Mucosa of descending colon (tissue), 3 donors: ENCODE results near the gene BAMBI. TPM values are rescaled to one million over a fixed set of nuclear protein-coding genes. Genes with fewer than 3 reads are reported as not detected.

ENCODE experiments used
- ATAC-seq: fragments of 200-7000 bp; cut with Tn5 transposase; one replicate; pipeline ENCODE4 v1.9.1; 2020; ENCODE audit warnings: mild to moderate bottlenecking, moderate library complexity
- DNase-seq, 3 donors: peaks; one replicate each; pipeline ENCODE4 v3.0.0-alpha.2; 2020
- H3K36me3 ChIP-seq: fragments of 200-600 bp; one replicate; pipeline ENCODE4 v1.8.0; 2021; ENCODE audit warnings: low read depth, mild to moderate bottlenecking
- H3K4me1 ChIP-seq: fragments of 200-600 bp; one replicate; pipeline ENCODE4 v1.8.0; 2021; ENCODE audit warnings: low read depth, mild to moderate bottlenecking
- H3K4me3 ChIP-seq: fragments of 200-600 bp; one replicate; pipeline ENCODE4 v1.8.0; 2021; ENCODE audit warnings: mild to moderate bottlenecking
- H3K9me3 ChIP-seq: fragments of 200-600 bp; one replicate; pipeline ENCODE4 v1.8.0; 2021; ENCODE audit warnings: mild to moderate bottlenecking
- intact Hi-C, 2 donors: fragments of 100-400 bp; cut with DNase I in 1 of 2; cut with micrococcal nuclease in 1 of 2; formaldehyde crosslinking; loops; one replicate each; pipeline versions ENCODE4 v1.11.0 to v1.11.1; 2022; cut with DNase I, micrococcal nuclease
- total RNA-seq, 3 donors: library from RNA; stranded (reverse); fragmentation: NEBNext Ultra II Directional in 2 of 3; extraction: Animal tissue kit (Norgen Biotek cat#: 25700) in 2 of 3; gene quantifications; one replicate each; pipeline versions ENCODE4 v1.2.1 to v1.2.4, GENCODE V29; 2021 to 2023
- TF ChIP-seq, protein P1 (sequence below): fragments of 200-600 bp; IDR thresholded peaks from one replicate; pipeline ENCODE4 v1.8.0; 2022; ENCODE audit warnings: antibody characterized with exemption, mild to moderate bottlenecking
- donor health status: DM: no; HTN: no; CAD: no; lungs with moderate emphysema.
- donor health status: DM: no; HTN: no; CAD: no.
- donor health status: DM: no; HTN: yes; CAD: no.

The BAMBI gene
- total RNA-seq, 3 donors from 2014 or later, result 2.7 to 4.4 (median 4.2) TPM

- H3K4me3 ChIP-seq, result no peak overlapping the region
- H3K4me1 ChIP-seq, result no peaks in the 10 kb centered on the region
- DNase-seq (no peak), ATAC-seq (no peak)
- intact Hi-C loops, result no loop called here
- TF ChIP-seq, protein P1, sequence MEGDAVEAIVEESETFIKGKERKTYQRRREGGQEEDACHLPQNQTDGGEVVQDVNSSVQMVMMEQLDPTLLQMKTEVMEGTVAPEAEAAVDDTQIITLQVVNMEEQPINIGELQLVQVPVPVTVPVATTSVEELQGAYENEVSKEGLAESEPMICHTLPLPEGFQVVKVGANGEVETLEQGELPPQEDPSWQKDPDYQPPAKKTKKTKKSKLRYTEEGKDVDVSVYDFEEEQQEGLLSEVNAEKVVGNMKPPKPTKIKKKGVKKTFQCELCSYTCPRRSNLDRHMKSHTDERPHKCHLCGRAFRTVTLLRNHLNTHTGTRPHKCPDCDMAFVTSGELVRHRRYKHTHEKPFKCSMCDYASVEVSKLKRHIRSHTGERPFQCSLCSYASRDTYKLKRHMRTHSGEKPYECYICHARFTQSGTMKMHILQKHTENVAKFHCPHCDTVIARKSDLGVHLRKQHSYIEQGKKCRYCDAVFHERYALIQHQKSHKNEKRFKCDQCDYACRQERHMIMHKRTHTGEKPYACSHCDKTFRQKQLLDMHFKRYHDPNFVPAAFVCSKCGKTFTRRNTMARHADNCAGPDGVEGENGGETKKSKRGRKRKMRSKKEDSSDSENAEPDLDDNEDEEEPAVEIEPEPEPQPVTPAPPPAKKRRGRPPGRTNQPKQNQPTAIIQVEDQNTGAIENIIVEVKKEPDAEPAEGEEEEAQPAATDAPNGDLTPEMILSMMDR, result no peak
- no peaks in the 10 kb centered on the region for H3K9me3 ChIP-seq
- H3K36me3 ChIP-seq, result no peaks in the 10 kb centered on the region
These were observed 13.9 kb downstream of the BAMBI start for GRCh38 chr10:28691187-28691694.

DNA sequence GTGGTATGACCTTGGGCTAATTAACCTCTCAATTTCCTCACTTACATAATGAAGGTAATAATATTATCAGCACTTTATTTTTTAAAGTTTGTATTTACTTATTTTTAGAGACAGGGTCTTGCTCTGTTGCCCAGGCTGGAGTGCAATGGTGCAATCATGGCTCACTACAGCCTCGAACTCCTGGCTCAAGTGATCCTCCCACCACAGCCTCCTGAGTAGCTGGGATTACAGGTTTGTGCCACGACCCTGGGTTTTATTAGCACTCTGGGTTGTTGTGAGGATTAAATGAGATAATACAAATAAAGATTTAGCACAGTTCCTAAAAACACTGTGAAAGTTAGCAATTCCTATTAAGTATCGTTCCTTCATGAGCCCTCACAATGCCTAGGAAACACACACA, 14.7 kb downstream of the BAMBI start:
- Histone ChIP-seq H3K4me1 (no peaks in the 10 kb centered on the region), H3K4me3 (no peak overlapping the region), H3K9me3 (no peaks in the 10 kb centered on the region), H3K36me3 (no peaks in the 10 kb centered on the region)
- ATAC-seq (no peak), DNase-seq (no peak)
- intact Hi-C loops, result no loop called here
- TF ChIP-seq, protein P1, result no peak

DNA sequence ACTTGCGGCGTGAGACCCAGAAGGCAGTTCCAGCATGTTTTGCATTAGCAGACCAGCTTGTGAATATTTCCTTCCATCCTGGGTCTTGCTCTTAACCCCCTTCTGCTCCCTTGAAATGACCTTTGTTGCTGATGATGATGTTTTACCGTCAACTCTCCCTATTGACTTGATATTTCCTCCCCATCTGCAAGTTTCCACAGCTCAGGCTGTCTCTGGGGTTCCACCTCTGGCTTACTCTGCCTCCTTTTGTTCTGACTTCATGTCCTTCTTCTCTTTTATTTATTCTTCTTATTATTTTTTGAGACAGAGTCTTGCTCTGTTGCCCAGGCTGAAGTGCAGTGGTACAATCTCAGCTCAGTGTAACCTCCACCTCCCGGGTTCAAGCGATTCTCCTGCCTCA, 17.2 kb downstream of the BAMBI start:
- H3K4me1 ChIP-seq, result no peaks in the 10 kb centered on the region
- H3K4me3 ChIP-seq, result no peak overlapping the region
- DNase-seq (no peak), ATAC-seq (no peak)
- TF ChIP-seq, protein P1, result no peak
- H3K9me3 ChIP-seq, result no peaks in the 10 kb centered on the region
- intact Hi-C loops, result no loop called here
- H3K36me3 ChIP-seq, result no peaks in the 10 kb centered on the region

DNA sequence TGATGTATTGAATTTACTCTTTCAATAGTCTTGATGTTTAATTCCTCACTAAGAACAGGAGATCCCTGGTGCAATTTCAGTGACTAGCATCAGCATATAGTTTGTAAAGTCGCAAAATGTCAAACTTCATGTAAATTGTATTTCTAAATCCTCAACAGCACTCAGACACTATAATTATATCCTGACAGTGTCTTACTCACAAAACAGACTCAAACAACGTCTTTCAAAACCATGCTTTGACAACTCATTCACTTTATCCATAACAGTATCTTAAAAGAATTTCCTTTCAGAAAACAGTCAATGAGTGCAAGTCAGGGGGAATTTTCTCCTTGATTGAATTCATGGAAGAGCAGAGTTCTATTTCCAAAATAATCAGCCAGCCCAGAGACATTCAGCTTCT, 20.8 kb downstream of the BAMBI start:
- TF ChIP-seq, protein P1, result no peak
- ATAC-seq (no peak), DNase-seq (no peak)
- Histone ChIP-seq H3K4me3 (no peak overlapping the region), H3K36me3 (no peaks in the 10 kb centered on the region), H3K9me3 (no peaks in the 10 kb centered on the region), H3K4me1 (no peaks in the 10 kb centered on the region)
- intact Hi-C loops, result no loop called here

- Histone ChIP-seq H3K4me1 (no peaks in the 10 kb centered on the region), H3K9me3 (no peaks in the 10 kb centered on the region), H3K36me3 (no peaks in the 10 kb centered on the region), H3K4me3 (no peak overlapping the region)
- no peak for DNase-seq
- ATAC-seq, result no peak
- TF ChIP-seq, protein P1, result no peak
- intact Hi-C loops, result no loop called here
These were observed 27.3 kb downstream of the BAMBI start for GRCh38 chr10:28704464-28705161.
